H9 (cell line): Measurements from ENCODE around the gene B9D2. TPM values are rescaled to one million over a fixed set of nuclear protein-coding genes. Genes with fewer than 3 reads are reported as not detected.

ENCODE experiments used
- DNase-seq: peaks from one replicate; pipeline ENCODE4 v3.0.0-alpha.2; 2017
- H2AFZ ChIP-seq: one replicate; pipeline ENCODE4 v1.6.1; 2013; ENCODE audit warnings: mild to moderate bottlenecking, low read length, control low read depth, moderate library complexity
- H2AK5ac ChIP-seq: 2 replicates; pipeline ENCODE4 v1.6.1; 2013; ENCODE audit warnings: low read length, control low read depth, mixed read lengths; ENCODE audit not compliant: insufficient read length
- H2BK120ac ChIP-seq: one replicate; pipeline ENCODE4 v1.6.1; 2013; ENCODE audit warnings: low read depth, mild to moderate bottlenecking, low read length, control low read depth, inconsistent platforms; ENCODE audit not compliant: poor library complexity, severe bottlenecking
- H2BK12ac ChIP-seq: 2 replicates; pipeline ENCODE4 v1.6.1; 2013; ENCODE audit warnings: low read length, control low read depth, mixed read lengths, low read depth; ENCODE audit not compliant: insufficient read length
- H2BK15ac ChIP-seq: 2 replicates; pipeline ENCODE4 v1.6.1; 2013; ENCODE audit warnings: low read depth, low read length, control low read depth
- H2BK20ac ChIP-seq: one replicate; pipeline ENCODE4 v1.6.1; 2013; ENCODE audit warnings: low read depth, mild to moderate bottlenecking, low read length, control low read depth, inconsistent platforms; ENCODE audit not compliant: poor library complexity, severe bottlenecking
- H2BK5ac ChIP-seq: 2 replicates; pipeline ENCODE4 v1.6.1; 2013; ENCODE audit warnings: low read length, control low read depth, mixed read lengths; ENCODE audit not compliant: insufficient read length
- H3K14ac ChIP-seq: 2 replicates; pipeline ENCODE4 v1.6.1; 2013; ENCODE audit warnings: low read length, control low read depth; ENCODE audit not compliant: insufficient read depth
- H3K18ac ChIP-seq: 2 replicates; pipeline ENCODE4 v1.6.1; 2013; ENCODE audit warnings: low read depth, mild to moderate bottlenecking, mixed read lengths, low read length, control low read depth; ENCODE audit not compliant: insufficient read length
- H3K23ac ChIP-seq: 2 replicates; pipeline ENCODE4 v1.6.1; 2013; ENCODE audit warnings: low read length, control low read depth, mixed read lengths, low read depth; ENCODE audit not compliant: insufficient read length
- H3K23me2 ChIP-seq: 2 replicates; pipeline ENCODE4 v1.6.1; 2013; ENCODE audit warnings: low read depth, mild to moderate bottlenecking, mixed read lengths, low read length, control low read depth; ENCODE audit not compliant: insufficient read length, poor library complexity, severe bottlenecking
- H3K27ac ChIP-seq: 2 replicates; pipeline ENCODE4 v1.5.1; 2013; ENCODE audit warnings: low read length, control low read depth, mixed read lengths, low read depth; ENCODE audit not compliant: insufficient read length
- H3K27me3 ChIP-seq: 2 replicates; pipeline ENCODE4 v1.6.1; 2013; ENCODE audit warnings: low read length, control low read depth, inconsistent platforms; ENCODE audit not compliant: insufficient read depth
- H3K4ac ChIP-seq: 2 replicates; pipeline ENCODE4 v1.6.1; 2013; ENCODE audit warnings: low read depth, mild to moderate bottlenecking, control low read depth, inconsistent platforms, low read length, moderate library complexity
- H3K4me1 ChIP-seq: 2 replicates; pipeline ENCODE4 v1.6.1; 2013; ENCODE audit warnings: low read length, control low read depth, inconsistent platforms; ENCODE audit not compliant: insufficient read depth
- H3K4me2 ChIP-seq: 2 replicates; pipeline ENCODE4 v1.6.1; 2013; ENCODE audit warnings: low read length, control low read depth, mixed read lengths; ENCODE audit not compliant: insufficient read length, insufficient read depth
- H3K56ac ChIP-seq: 2 replicates; pipeline ENCODE4 v1.6.1; 2013; ENCODE audit warnings: low read depth, mild to moderate bottlenecking, mixed read lengths, low read length, control low read depth; ENCODE audit not compliant: insufficient read length
- H3K79me1 ChIP-seq: 2 replicates; pipeline ENCODE4 v1.6.1; 2013; ENCODE audit warnings: low read depth, mild to moderate bottlenecking, moderate library complexity, low read length, control low read depth, inconsistent platforms; ENCODE audit not compliant: insufficient read depth, poor library complexity, severe bottlenecking
- H3K79me2 ChIP-seq: 2 replicates; pipeline ENCODE4 v1.6.1; 2013; ENCODE audit warnings: low read length, control low read depth, inconsistent platforms; ENCODE audit not compliant: insufficient read depth
- H3K9ac ChIP-seq: 2 replicates; pipeline ENCODE4 v1.6.1; 2013; ENCODE audit warnings: low read length, control low read depth, mixed read lengths; ENCODE audit not compliant: insufficient read length; ENCODE audit errors: extremely low read depth
- H3K9me3 ChIP-seq: one replicate; pipeline ENCODE4 v1.6.1; 2013; ENCODE audit warnings: low read depth, low read length, inconsistent platforms; ENCODE audit not compliant: control insufficient read depth
- H3T11ph ChIP-seq: one replicate; pipeline ENCODE4 v1.6.1; 2013; ENCODE audit warnings: mild to moderate bottlenecking, low read length, control low read depth, inconsistent platforms
- H4K20me1 ChIP-seq: one replicate; pipeline ENCODE4 v1.6.1; 2013; ENCODE audit not compliant: control insufficient read depth, insufficient read length, insufficient read depth
- H4K5ac ChIP-seq: 2 replicates; pipeline ENCODE4 v1.6.1; 2013; ENCODE audit warnings: low read depth, mild to moderate bottlenecking, mixed read lengths, low read length, control low read depth; ENCODE audit not compliant: insufficient read length
- H4K8ac ChIP-seq: replicated peaks from 2 replicates; pipeline ENCODE4 v1.6.1; 2013; ENCODE audit warnings: low read length, control low read depth, mixed read lengths, low read depth; ENCODE audit not compliant: insufficient read length
- H4K91ac ChIP-seq: 2 replicates; pipeline ENCODE4 v1.6.1; 2013; ENCODE audit warnings: low read depth, mild to moderate bottlenecking, moderate library complexity, mixed read lengths, low read length, control low read depth; ENCODE audit not compliant: insufficient read length
- H3K27ac Mint-ChIP-seq, 3 experiments: 2 replicates in 2 of 3; 3 replicates in 1 of 3; pipeline ENCODE4 v1.8.0; 2020 to 2021; ENCODE audit warnings: mixed read lengths in 3 of 3, mild to moderate bottlenecking in 1 of 3, moderate library complexity in 1 of 3
- H3K27me3 Mint-ChIP-seq: 2 replicates; pipeline ENCODE4 v1.8.0; 2021; ENCODE audit warnings: low read depth, mild to moderate bottlenecking, moderate library complexity, mixed read lengths
- H3K36me3 Mint-ChIP-seq, 3 experiments: 2 replicates in 2 of 3; 3 replicates in 1 of 3; pipeline ENCODE4 v1.8.0; 2020 to 2021; ENCODE audit warnings: low read depth in 3 of 3, mixed read lengths in 3 of 3; ENCODE audit not compliant: insufficient read depth in 1 of 3
- H3K4me1 Mint-ChIP-seq, 2 experiments: 2 replicates each; pipeline ENCODE4 v1.8.0; 2020; ENCODE audit warnings: mixed read lengths in 2 of 2
- H3K4me3 Mint-ChIP-seq, 2 experiments: 2 replicates in 1 of 2; 3 replicates in 1 of 2; pipeline ENCODE4 v1.8.0; 2020 to 2021; ENCODE audit warnings: mild to moderate bottlenecking in 2 of 2, mixed read lengths in 2 of 2, moderate library complexity in 1 of 2
- H3K9me3 Mint-ChIP-seq, 2 experiments: 2 replicates in 1 of 2; 3 replicates in 1 of 2; pipeline ENCODE4 v1.8.0; 2020; ENCODE audit warnings: mild to moderate bottlenecking in 2 of 2, mixed read lengths in 2 of 2, moderate library complexity in 1 of 2
- CTCF ChIP-seq: fragments of 200-600 bp; sonication (generic); conservative IDR thresholded peaks from 3 replicates; pipeline ENCODE4 v1.8.0; 2021; ENCODE audit warnings: antibody characterized with exemption, mild to moderate bottlenecking
- WGBS: extraction: QIAGEN DNeasy Blood & Tissue Kit; methylation state at CpG from one replicate; pipeline ENCODE4 v1.1.7; 2013; ENCODE audit warnings: missing lambda C conversion rate, low lambda C conversion rate, mixed read lengths; ENCODE audit not compliant: insufficient read length; ENCODE audit errors: extremely low coverage; 5-methylcytosine and 5-hydroxymethylcytosine counted together
- total RNA-seq: library from RNA; stranded (reverse); gene quantifications from 2 replicates; pipeline ENCODE4 v1.2.1, GENCODE V29; 2021

The B9D2 gene
- total RNA-seq, 1 experiment from 2014 or later: 4.8 TPM

- Histone ChIP-seq H2BK5ac (no peak overlapping the region), H3K14ac (no peak overlapping the region), H3K4me2 (no peak overlapping the region), H3K23me2 (peaks cover 9% of the 10 kb centered on the region), H3K79me1 (peaks cover 6% of the 10 kb centered on the region), H4K20me1 (no peaks in the 10 kb centered on the region), H3T11ph (no peak overlapping the region), H4K5ac (no peak overlapping the region), H2AK5ac (no peak overlapping the region), H3K18ac (no peak overlapping the region), H2BK12ac (no peak overlapping the region), H3K27me3 (no peaks in the 10 kb centered on the region), H3K79me2 (no peaks in the 10 kb centered on the region), H2BK120ac (no peak overlapping the region), H3K56ac (no peak overlapping the region), H4K8ac (no peak overlapping the region), H3K9ac (no peak overlapping the region), H3K27ac (no peak overlapping the region), H3K4ac (no peak overlapping the region), H3K9me3 (no peaks in the 10 kb centered on the region), H4K91ac (no peak overlapping the region), H2AFZ (no peak overlapping the region), H2BK20ac (no peak overlapping the region), H3K23ac (no peak overlapping the region), H2BK15ac (no peak overlapping the region), H3K4me1 (no peaks in the 10 kb centered on the region)
- peaks cover 21 to 24% of the 10 kb centered on the region in 2 experiments for H3K4me1 Mint-ChIP-seq
- no peak for TF ChIP-seq CTCF
- DNase-seq: no peak
- H3K4me3 Mint-ChIP-seq: peak overlapping the region; percentile 61 to 99; a peak in 3 of 5 replicates
- H3K27ac Mint-ChIP-seq: peak overlapping the region in 2 of 3 experiments; percentile 44 to 76; a peak in 1 of 7 replicates
- no peaks in the 10 kb centered on the region; a peak in 1 of 5 replicates for H3K9me3 Mint-ChIP-seq
- peaks cover 0 to 12% (median 0%) of the 10 kb centered on the region in 3 experiments; a peak in 4 of 7 replicates for H3K36me3 Mint-ChIP-seq
- H3K27me3 Mint-ChIP-seq: no peaks in the 10 kb centered on the region; the same call in 1 of the 2 replicates
- no CpG with 5 or more reads among the region's 2 CpGs for WGBS
Measured at GRCh38 chr19:41399525-41399924, 35.6 kb upstream of the B9D2 start.
